GM12872 (cell line): Measurements from ENCODE around the gene FSTL4.

Experiments used
- CTCF ChIP-seq: IDR thresholded peaks from 3 replicates; pipeline ENCODE4 v1.5.1; 2011; ENCODE audit warnings: low read depth, mild to moderate bottlenecking, low read length, moderate library complexity; ENCODE audit not compliant: insufficient read depth

Gene FSTL4

GRCh38 chr5:133290669-133291240, 321.6 kb downstream of the FSTL4 start:
- TF ChIP-seq CTCF, result no peak

GRCh38 chr5:133289686-133290367, 322.5 kb downstream of the FSTL4 start:
- TF ChIP-seq CTCF, result no peak

GRCh38 chr5:133287500-133287899, 324.8 kb downstream of the FSTL4 start:
- peak; percentile 42; the same call in 2 of the 3 replicates for TF ChIP-seq CTCF

GRCh38 chr5:133286483-133286882, 325.9 kb downstream of the FSTL4 start:
- TF ChIP-seq CTCF, result no peak

- no peak for TF ChIP-seq CTCF
Observed at GRCh38 chr5:133285583-133286021, 326.7 kb downstream of the FSTL4 start.

- TF ChIP-seq CTCF, result no peak
Observed at GRCh38 chr5:133284306-133284705, 328.0 kb downstream of the FSTL4 start.

GRCh38 chr5:133278317-133278716, 334.0 kb downstream of the FSTL4 start:
- no peak for TF ChIP-seq CTCF
